CD14-positive monocyte (primary cell): ENCODE data around the gene DYRK1B. TPM values are rescaled to one million over a fixed set of nuclear protein-coding genes. Genes with fewer than 3 reads are reported as not detected.

Experiments
- DNase-seq, 3 donors: peaks; one replicate each; pipeline ENCODE4 v3.0.0-alpha.2; 2011 to 2022
- H2AFZ ChIP-seq: 2 replicates; pipeline ENCODE4 v1.6.0; 2012; ENCODE audit warnings: mild to moderate bottlenecking, low read depth, low read length, inconsistent platforms; ENCODE audit not compliant: insufficient read depth, poor library complexity, severe bottlenecking
- H3K27ac ChIP-seq, 2 donors: 1 replicate in 1 of 2; 2 replicates in 1 of 2; pipeline ENCODE4 v1.5.1; 2012 to 2013; ENCODE audit warnings: low read length in 2 of 2, control low read depth in 1 of 2, inconsistent platforms in 1 of 2, low read depth in 1 of 2, mild to moderate bottlenecking in 1 of 2
- H3K27me3 ChIP-seq, 2 donors: one replicate each; pipeline versions ENCODE4 v1.6.0 to v1.6.1; 2011 to 2013; ENCODE audit warnings: low read length in 2 of 2; ENCODE audit not compliant: control insufficient read depth in 2 of 2, insufficient read depth in 2 of 2
- H3K36me3 ChIP-seq, 2 donors: replicated peaks in 1 of 2; 1 replicate in 1 of 2; 2 replicates in 1 of 2; pipeline versions ENCODE4 v1.5.1 to v1.6.1; 2012 to 2013; ENCODE audit warnings: low read length in 2 of 2, control low read depth in 1 of 2, inconsistent platforms in 1 of 2, mild to moderate bottlenecking in 1 of 2; ENCODE audit not compliant: insufficient read depth in 2 of 2, control insufficient read depth in 1 of 2
- H3K4me1 ChIP-seq, 2 donors: 1 replicate in 1 of 2; 2 replicates in 1 of 2; pipeline versions ENCODE4 v1.5.1 to v1.6.1; 2012 to 2013; ENCODE audit warnings: low read length in 2 of 2, control low read depth in 1 of 2, inconsistent platforms in 1 of 2, mild to moderate bottlenecking in 1 of 2, moderate library complexity in 1 of 2; ENCODE audit not compliant: insufficient read depth in 2 of 2, control insufficient read depth in 1 of 2
- H3K4me2 ChIP-seq: replicated peaks from 2 replicates; pipeline ENCODE3; 2012; ENCODE audit warnings: low read length, moderate library complexity, mild to moderate bottlenecking; ENCODE audit not compliant: poor library complexity, severe bottlenecking; ENCODE audit errors: extremely low read depth
- H3K4me3 ChIP-seq, 3 experiments: fragments of 200-600 bp in 1 of 3; sonication (generic) in 1 of 3; replicated peaks in 1 of 3; 1 replicate in 2 of 3; 2 replicates in 1 of 3; pipeline ENCODE4 v1.5.1; 2011 to 2013; ENCODE audit warnings: low read length in 3 of 3, mild to moderate bottlenecking in 3 of 3, control low read depth in 2 of 3, low read depth in 2 of 3, inconsistent platforms in 1 of 3, moderate library complexity in 1 of 3
- H3K79me2 ChIP-seq: 2 replicates; pipeline ENCODE4 v1.6.0; 2012; ENCODE audit warnings: mild to moderate bottlenecking, control low read depth, inconsistent platforms, low read length, moderate library complexity; ENCODE audit not compliant: insufficient read depth
- H3K9ac ChIP-seq: 2 replicates; pipeline ENCODE4 v1.6.0; 2017; ENCODE audit warnings: low read length, mild to moderate bottlenecking; ENCODE audit not compliant: insufficient read depth, poor library complexity, severe bottlenecking
- H3K9me3 ChIP-seq, 2 donors: replicated peaks in 1 of 2; 1 replicate in 1 of 2; 2 replicates in 1 of 2; pipeline versions ENCODE4 v1.5.1 to v1.6.1; 2012 to 2013; ENCODE audit warnings: low read length in 2 of 2, control low read depth in 1 of 2; ENCODE audit not compliant: control insufficient read depth in 1 of 2, insufficient read depth in 1 of 2
- H4K20me1 ChIP-seq: 2 replicates; pipeline ENCODE4 v1.6.0; 2012; ENCODE audit warnings: mild to moderate bottlenecking, low read length, control low read depth, moderate library complexity; ENCODE audit not compliant: insufficient read depth
- H3K27ac Mint-ChIP-seq, 7 donors: one replicate each; pipeline ENCODE4 v1.8.0; 2020; ENCODE audit warnings: mild to moderate bottlenecking in 7 of 7, mixed read lengths in 7 of 7, moderate library complexity in 6 of 7, inconsistent platforms in 2 of 7
- H3K27me3 Mint-ChIP-seq, 3 donors: one replicate each; pipeline ENCODE4 v1.8.0; 2021 to 2022; ENCODE audit warnings: low read depth in 3 of 3, mild to moderate bottlenecking in 3 of 3, mixed read lengths in 3 of 3, moderate library complexity in 3 of 3, inconsistent platforms in 1 of 3
- H3K36me3 Mint-ChIP-seq, 2 donors: one replicate each; pipeline ENCODE4 v1.8.0; 2020; ENCODE audit warnings: mixed read lengths in 2 of 2, inconsistent platforms in 1 of 2, mild to moderate bottlenecking in 1 of 2
- H3K4me1 Mint-ChIP-seq: one replicate; pipeline ENCODE4 v1.8.0; 2020; ENCODE audit warnings: mild to moderate bottlenecking, mixed read lengths
- H3K4me3 Mint-ChIP-seq, 2 donors: one replicate each; pipeline ENCODE4 v1.8.0; 2020; ENCODE audit warnings: mild to moderate bottlenecking in 2 of 2, mixed read lengths in 2 of 2, moderate library complexity in 1 of 2
- H3K9me3 Mint-ChIP-seq, 7 donors: one replicate each; pipeline ENCODE4 v1.8.0; 2020 to 2022; ENCODE audit warnings: mixed read lengths in 7 of 7, mild to moderate bottlenecking in 6 of 7, moderate library complexity in 6 of 7, inconsistent platforms in 2 of 7
- CTCF ChIP-seq: fragments of 200-600 bp; IDR thresholded peaks from one replicate; pipeline ENCODE4 v1.8.0; 2022; ENCODE audit warnings: antibody characterized with exemption, mild to moderate bottlenecking
- WGBS: methylation state at CpG from one replicate; pipeline ENCODE4 v1.1.5; 2013; ENCODE audit warnings: missing lambda C conversion rate; ENCODE audit not compliant: insufficient coverage; 5-methylcytosine and 5-hydroxymethylcytosine counted together
- intact Hi-C, 2 donors: fragments of 100-400 bp; cut with micrococcal nuclease; formaldehyde crosslinking; loops; one replicate each; pipeline versions ENCODE4 v1.15.0 to v1.15.1; 2023
- polyA plus RNA-seq, 3 donors: library from polyadenylated mRNA; depleted of rRNA in 1 of 3; unstranded in 2 of 3; stranded (reverse) in 1 of 3; fragments of 300-500 nt in 2 of 3; fragments of >200 nt in 1 of 3; fragmentation: Illumina TruSeq in 2 of 3; gene quantifications; 1 replicate in 2 of 3; 2 replicates in 1 of 3; pipeline ENCODE4 v1.2.3, GENCODE V29; 2012 to 2021

Gene DYRK1B
- polyA plus RNA-seq, 3 donors: 4.2 to 13.6 (median 6.5) TPM

DNA sequence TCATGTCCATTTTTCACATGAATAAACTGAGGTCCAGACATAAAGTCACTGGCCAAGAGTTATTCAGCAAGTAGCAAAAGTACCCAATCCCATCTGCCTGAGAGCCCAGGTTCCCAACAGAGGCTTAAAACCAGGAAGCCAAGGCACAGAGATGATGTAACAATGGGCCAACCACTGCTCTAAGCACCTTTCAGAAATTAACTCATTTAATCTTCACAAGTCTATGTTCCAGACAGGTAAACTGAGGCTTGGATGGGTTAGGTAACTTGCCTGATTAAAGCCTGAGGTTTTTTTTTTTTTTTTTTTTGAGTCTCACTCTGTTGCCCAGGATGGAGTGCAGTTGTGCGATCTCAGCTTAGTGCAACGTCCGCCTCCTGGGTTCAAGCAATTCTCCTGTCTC is 4.0 kb upstream of the DYRK1B start:
- intact Hi-C loops: loop anchor here in 1 of 2 donors (10.0 kb wide), 1 partner anchor 493 kb away; the partner anchor contains the start of gene SAMD4B
- no peak overlapping the region for H3K4me2 ChIP-seq
- H3K36me3 Mint-ChIP-seq: peaks cover 40 to 46% of the 10 kb centered on the region in 2 donors
- no peaks in the 10 kb centered on the region for H3K9me3 Mint-ChIP-seq
- H3K4me3 ChIP-seq: no peak overlapping the region
- H3K36me3 ChIP-seq: peaks cover 49 to 58% of the 10 kb centered on the region in 2 donors
- peaks cover 17% of the 10 kb centered on the region for H3K4me1 Mint-ChIP-seq
- H3K9me3 ChIP-seq: no peaks in the 10 kb centered on the region
- no peak overlapping the region for H3K9ac ChIP-seq
- H3K27me3 Mint-ChIP-seq: no peaks in the 10 kb centered on the region
- H3K79me2 ChIP-seq: peaks cover 35% of the 10 kb centered on the region
- WGBS: no CpG with 5 or more reads among the region's 3 CpGs
- peaks cover 15% of the 10 kb centered on the region for H4K20me1 ChIP-seq
- no peak for TF ChIP-seq CTCF
- H3K27ac Mint-ChIP-seq: no peak overlapping the region
- H2AFZ ChIP-seq: no peak overlapping the region
- no peak for DNase-seq
- no peaks in the 10 kb centered on the region for H3K27me3 ChIP-seq
- no peak overlapping the region for H3K27ac ChIP-seq
- H3K4me1 ChIP-seq: peaks cover 8 to 11% of the 10 kb centered on the region in 2 donors
- no peak overlapping the region for H3K4me3 Mint-ChIP-seq

DNA sequence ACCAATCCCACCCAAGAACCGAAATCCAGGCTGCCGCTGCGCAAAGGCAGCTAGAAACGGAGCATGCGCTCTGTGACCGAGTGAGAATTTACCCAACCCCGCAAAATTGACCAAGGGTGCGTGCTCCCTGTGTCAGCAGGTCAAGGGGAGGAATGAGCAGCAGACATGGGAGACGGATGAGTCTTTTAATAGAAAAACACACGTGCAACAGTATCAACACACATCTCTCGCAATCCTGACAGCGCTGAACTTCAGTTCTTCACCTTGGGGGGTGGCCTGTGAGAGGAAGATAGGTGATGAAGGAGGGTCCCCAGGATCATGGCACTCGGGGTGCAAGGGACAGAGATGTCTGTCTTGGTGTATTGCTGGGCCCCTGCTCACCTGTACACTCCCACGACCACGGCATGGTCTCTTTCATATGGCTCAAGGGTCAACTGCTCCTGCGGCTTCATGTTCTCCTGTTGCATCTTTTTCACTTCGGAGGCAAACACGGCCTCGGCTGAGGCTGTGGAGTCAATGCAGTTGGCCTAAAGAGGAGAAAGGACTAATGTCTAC is 402 bp upstream of the DYRK1B start:
- Mint-ChIP-seq H3K27ac (peak overlapping the region; percentile 85 to 95 (median 93)), H3K4me1 (peaks cover 26% of the 10 kb centered on the region), H3K4me3 (peak overlapping the region; percentile 85 to 89), H3K27me3 (peaks cover 0 to 1% (median 0%) of the 10 kb centered on the region in 3 donors), H3K9me3 (no peaks in the 10 kb centered on the region), H3K36me3 (peaks cover 52 to 58% of the 10 kb centered on the region in 2 donors)
- peak overlapping the region; percentile 96 for H3K4me2 ChIP-seq
- peaks cover 22% of the 10 kb centered on the region for H4K20me1 ChIP-seq
- intact Hi-C loops: loop anchor here in 1 of 2 donors (10.0 kb wide), 1 partner anchor 490 kb away; the partner anchor contains the start of gene SAMD4B
- no peak for DNase-seq
- H3K4me1 ChIP-seq: peaks cover 20 to 27% of the 10 kb centered on the region in 2 donors
- H3K36me3 ChIP-seq: peaks cover 60 to 69% of the 10 kb centered on the region in 2 donors
- peaks cover 13% of the 10 kb centered on the region for H3K79me2 ChIP-seq
- H3K27me3 ChIP-seq: no peaks in the 10 kb centered on the region
- peak overlapping the region; percentile 71 for H3K9ac ChIP-seq
- no peaks in the 10 kb centered on the region for H3K9me3 ChIP-seq
- no peak for TF ChIP-seq CTCF
- H3K27ac ChIP-seq: peak overlapping the region; percentile 47 to 78
- peak overlapping the region in 2 of 3 experiments; percentile 95 to 100 for H3K4me3 ChIP-seq
- H2AFZ ChIP-seq: peak overlapping the region; percentile 94
- whole genome bisulfite sequencing: 42% methylated on average over 11 of the region's 19 CpGs
